ENCODE data around the gene ANKS1B.

DNA sequence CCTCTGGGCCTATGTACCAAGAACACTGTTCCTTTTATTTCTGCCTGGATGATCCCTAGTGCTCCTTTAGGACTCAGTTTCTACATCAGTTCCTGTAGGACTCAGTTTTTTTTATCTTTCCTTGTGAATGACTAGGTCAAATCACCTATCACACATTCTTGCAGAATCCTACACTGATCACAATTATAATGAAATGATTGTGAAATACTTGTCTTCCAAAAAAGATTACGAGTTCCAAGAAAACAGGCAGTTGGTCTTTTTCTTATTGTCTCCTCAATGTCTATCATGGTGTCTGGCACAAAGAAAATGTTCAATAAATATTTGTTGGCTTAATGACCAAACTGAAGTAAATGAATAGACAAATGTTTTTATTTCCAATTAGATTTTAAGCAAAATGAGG, 432.7 kb downstream of the ANKS1B start:
- no peak for TF ChIP-seq POLR2AphosphoS5 (IDR thresholded peaks at IDR 0.05)
- TF ChIP-seq, protein P1, sequence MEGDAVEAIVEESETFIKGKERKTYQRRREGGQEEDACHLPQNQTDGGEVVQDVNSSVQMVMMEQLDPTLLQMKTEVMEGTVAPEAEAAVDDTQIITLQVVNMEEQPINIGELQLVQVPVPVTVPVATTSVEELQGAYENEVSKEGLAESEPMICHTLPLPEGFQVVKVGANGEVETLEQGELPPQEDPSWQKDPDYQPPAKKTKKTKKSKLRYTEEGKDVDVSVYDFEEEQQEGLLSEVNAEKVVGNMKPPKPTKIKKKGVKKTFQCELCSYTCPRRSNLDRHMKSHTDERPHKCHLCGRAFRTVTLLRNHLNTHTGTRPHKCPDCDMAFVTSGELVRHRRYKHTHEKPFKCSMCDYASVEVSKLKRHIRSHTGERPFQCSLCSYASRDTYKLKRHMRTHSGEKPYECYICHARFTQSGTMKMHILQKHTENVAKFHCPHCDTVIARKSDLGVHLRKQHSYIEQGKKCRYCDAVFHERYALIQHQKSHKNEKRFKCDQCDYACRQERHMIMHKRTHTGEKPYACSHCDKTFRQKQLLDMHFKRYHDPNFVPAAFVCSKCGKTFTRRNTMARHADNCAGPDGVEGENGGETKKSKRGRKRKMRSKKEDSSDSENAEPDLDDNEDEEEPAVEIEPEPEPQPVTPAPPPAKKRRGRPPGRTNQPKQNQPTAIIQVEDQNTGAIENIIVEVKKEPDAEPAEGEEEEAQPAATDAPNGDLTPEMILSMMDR (IDR thresholded peaks at IDR 0.05) = no peak
- TF ChIP-seq EP300 (IDR thresholded peaks at IDR 0.05) = no peak

Measured in suprapubic skin (tissue), 4 donors.